KMS-11 (cell line): Measurements from ENCODE around the gene ARHGEF35.
"Not testable (repeated sequence)": the region's sequence is repeated elsewhere in the genome, so short reads cannot be mapped to it uniquely, and the experiment has no call there.

ENCODE experiments used
- H2AFZ ChIP-seq: fragments of 200-600 bp; sonication (generic); 2 replicates; pipeline ENCODE4 v1.6.1; 2016; ENCODE audit warnings: antibody characterized with exemption, mixed run types, low read depth
- H3K27ac ChIP-seq: fragments of 200-600 bp; sonication (generic); 2 replicates; pipeline ENCODE4 v1.6.1; 2016; ENCODE audit warnings: mild to moderate bottlenecking, mixed run types
- H3K27me3 ChIP-seq: fragments of 200-600 bp; sonication (generic); 2 replicates; pipeline ENCODE4 v1.6.1; 2017; ENCODE audit warnings: mild to moderate bottlenecking, low read depth, mixed run types, moderate library complexity; ENCODE audit not compliant: insufficient read depth
- H3K36me3 ChIP-seq: fragments of 200-600 bp; sonication (generic); 2 replicates; pipeline ENCODE4 v1.6.1; 2017; ENCODE audit warnings: mild to moderate bottlenecking, mixed run types; ENCODE audit not compliant: insufficient read depth
- H3K4me1 ChIP-seq: fragments of 200-600 bp; sonication (generic); 2 replicates; pipeline ENCODE4 v1.6.1; 2016; ENCODE audit warnings: mild to moderate bottlenecking, low read depth, mixed run types; ENCODE audit not compliant: poor library complexity, severe bottlenecking
- H3K4me2 ChIP-seq: fragments of 200-600 bp; sonication (generic); 2 replicates; pipeline ENCODE4 v1.7.0; 2016; ENCODE audit warnings: mild to moderate bottlenecking, mixed run types
- H3K4me3 ChIP-seq: fragments of 200-600 bp; sonication (generic); IDR thresholded peaks from 2 replicates; pipeline ENCODE4 v1.6.1; 2017; ENCODE audit warnings: low read depth, low read length, mixed read lengths; ENCODE audit not compliant: insufficient read depth
- H3K79me2 ChIP-seq: fragments of 200-600 bp; sonication (generic); 2 replicates; pipeline ENCODE4 v1.6.1; 2016; ENCODE audit warnings: low read depth, mixed run types; ENCODE audit not compliant: insufficient read depth
- H3K9ac ChIP-seq: fragments of 200-600 bp; sonication (generic); 2 replicates; pipeline ENCODE4 v1.6.1; 2016; ENCODE audit warnings: mild to moderate bottlenecking, mixed run types
- H4K20me1 ChIP-seq: fragments of 200-600 bp; sonication (generic); 2 replicates; pipeline ENCODE4 v1.6.1; 2016; ENCODE audit warnings: mild to moderate bottlenecking, mixed run types; ENCODE audit not compliant: insufficient read depth

The ARHGEF35 gene

GRCh38 chr7:144195212-144195872 lies at the start of gene ARHGEF35:
TSS of gene ARHGEF35 (minus strand) at chr7:144195833. CDS start at chr7:144188383, 7,450 bp downstream.
- not testable (repeated sequence) for H3K4me2 ChIP-seq, H3K9ac ChIP-seq, H3K4me1 ChIP-seq, H3K4me3 ChIP-seq, H4K20me1 ChIP-seq, H3K36me3 ChIP-seq, H3K27ac ChIP-seq, H2AFZ ChIP-seq, H3K27me3 ChIP-seq, H3K79me2 ChIP-seq

- not testable (repeated sequence) for H3K36me3 ChIP-seq, H4K20me1 ChIP-seq, H3K79me2 ChIP-seq, H3K27me3 ChIP-seq, H3K4me1 ChIP-seq, H3K9ac ChIP-seq, H3K4me2 ChIP-seq, H3K4me3 ChIP-seq, H2AFZ ChIP-seq, H3K27ac ChIP-seq
These were observed 49.7 kb upstream of the ARHGEF35 start for GRCh38 chr7:144245372-144245771.

GRCh38 chr7:144239365-144239764 lies 43.7 kb upstream of the ARHGEF35 start, which contains the start of gene OR2A42:
TSS of gene OR2A42 (minus strand) at chr7:144239605. CDS start at chr7:144232843, 6,762 bp downstream.
- H3K4me1 ChIP-seq, H3K4me3 ChIP-seq, H3K36me3 ChIP-seq, H2AFZ ChIP-seq, H3K27me3 ChIP-seq, H3K27ac ChIP-seq, H3K79me2 ChIP-seq, H4K20me1 ChIP-seq, H3K4me2 ChIP-seq, H3K9ac ChIP-seq: not testable (repeated sequence)

- not testable (repeated sequence) for H3K36me3 ChIP-seq, H2AFZ ChIP-seq, H3K4me3 ChIP-seq, H4K20me1 ChIP-seq, H3K9ac ChIP-seq, H3K4me1 ChIP-seq, H3K27ac ChIP-seq, H3K27me3 ChIP-seq, H3K79me2 ChIP-seq, H3K4me2 ChIP-seq
These were observed 43.0 kb upstream of the ARHGEF35 start for GRCh38 chr7:144238530-144239082.

GRCh38 chr7:144233039-144233438 lies 37.4 kb upstream of the ARHGEF35 start:
- H4K20me1 ChIP-seq, H3K27ac ChIP-seq, H3K4me1 ChIP-seq, H2AFZ ChIP-seq, H3K79me2 ChIP-seq, H3K36me3 ChIP-seq, H3K9ac ChIP-seq, H3K27me3 ChIP-seq, H3K4me3 ChIP-seq, H3K4me2 ChIP-seq: not testable (repeated sequence)

GRCh38 chr7:144231027-144231426 lies 35.4 kb upstream of the ARHGEF35 start:
- H3K36me3 ChIP-seq, H3K4me2 ChIP-seq: not testable (repeated sequence)

GRCh38 chr7:144228810-144229209 lies 33.2 kb upstream of the ARHGEF35 start:
- not testable (repeated sequence) for H3K27ac ChIP-seq, H2AFZ ChIP-seq, H3K4me1 ChIP-seq, H3K4me2 ChIP-seq, H3K79me2 ChIP-seq, H3K4me3 ChIP-seq, H4K20me1 ChIP-seq, H3K9ac ChIP-seq, H3K36me3 ChIP-seq, H3K27me3 ChIP-seq

More at GRCh38 chr7:144231027-144231426, 35.4 kb upstream of the ARHGEF35 start:
- not testable (repeated sequence) for H4K20me1 ChIP-seq, H3K9ac ChIP-seq, H3K27me3 ChIP-seq, H3K4me1 ChIP-seq, H3K79me2 ChIP-seq, H3K4me3 ChIP-seq, H3K27ac ChIP-seq, H2AFZ ChIP-seq

- not testable (repeated sequence) for H3K36me3 ChIP-seq, H3K27ac ChIP-seq, H3K4me3 ChIP-seq, H4K20me1 ChIP-seq, H3K79me2 ChIP-seq, H3K4me2 ChIP-seq, H3K4me1 ChIP-seq, H2AFZ ChIP-seq, H3K9ac ChIP-seq, H3K27me3 ChIP-seq
These were observed 31.2 kb upstream of the ARHGEF35 start for GRCh38 chr7:144226866-144227265.

GRCh38 chr7:144223675-144224074 lies 28.0 kb upstream of the ARHGEF35 start:
- not testable (repeated sequence) for H3K4me2 ChIP-seq, H3K9ac ChIP-seq, H3K79me2 ChIP-seq, H3K36me3 ChIP-seq, H4K20me1 ChIP-seq, H3K4me1 ChIP-seq, H3K27me3 ChIP-seq, H3K4me3 ChIP-seq, H2AFZ ChIP-seq, H3K27ac ChIP-seq

- not testable (repeated sequence) for H3K4me2 ChIP-seq, H3K36me3 ChIP-seq, H3K9ac ChIP-seq, H3K79me2 ChIP-seq, H4K20me1 ChIP-seq, H3K27ac ChIP-seq, H3K27me3 ChIP-seq, H2AFZ ChIP-seq, H3K4me1 ChIP-seq, H3K4me3 ChIP-seq
These were observed 24.9 kb upstream of the ARHGEF35 start for GRCh38 chr7:144220531-144220930.
